OCI-LY3 (cell line): ENCODE measurements around the gene TENT4B.

ENCODE experiments used
- EZH2phosphoT487 ChIP-seq: fragments of 200-600 bp; shearing (Covaris generic); IDR thresholded peaks from 2 replicates; pipeline ENCODE4 v1.6.1; 2018; ENCODE audit warnings: antibody characterized with exemption, mixed run types, low read depth
- TF ChIP-seq, protein P1 (sequence below): fragments of 200-600, 300-600 bp; sonication (generic); IDR thresholded peaks from 2 replicates; pipeline ENCODE4 v1.5.1; 2014; ENCODE audit warnings: antibody characterized with exemption, low read length, low read depth

DNA sequence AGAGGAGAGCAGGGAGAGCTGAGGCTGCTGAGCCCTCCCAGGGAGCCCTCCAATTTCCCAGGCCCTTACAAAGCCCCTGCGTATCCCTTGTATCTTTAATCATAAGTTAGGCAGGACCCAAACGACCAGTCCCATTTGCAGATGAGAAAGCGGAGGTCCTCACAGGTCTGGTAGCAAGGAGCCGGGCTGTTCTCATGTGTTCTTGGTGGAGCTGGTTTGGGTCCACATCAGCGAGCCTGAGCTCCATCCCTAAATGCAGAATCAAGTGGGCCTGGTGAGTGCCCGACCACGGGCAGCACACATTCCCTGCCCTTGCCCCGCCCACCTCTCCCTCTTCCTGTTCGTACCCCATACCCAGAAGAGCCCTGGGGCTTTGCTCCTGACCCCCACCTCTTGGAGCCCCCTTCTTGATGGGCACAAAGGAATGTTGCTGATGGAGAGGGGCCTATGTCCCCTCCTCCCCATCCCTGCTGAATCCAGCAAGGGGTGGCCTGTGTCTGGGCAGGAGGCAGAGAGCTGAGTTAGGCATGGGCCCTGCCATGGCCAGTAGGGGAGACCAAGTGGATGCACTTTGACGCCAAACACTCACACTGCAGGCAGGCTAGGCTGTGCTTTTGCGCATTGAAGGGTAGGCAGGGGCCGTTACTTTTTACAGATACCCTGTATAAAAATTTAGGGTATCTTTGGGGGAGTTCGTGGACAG, 95.0 kb downstream of the TENT4B start:
- TF ChIP-seq, protein P1, sequence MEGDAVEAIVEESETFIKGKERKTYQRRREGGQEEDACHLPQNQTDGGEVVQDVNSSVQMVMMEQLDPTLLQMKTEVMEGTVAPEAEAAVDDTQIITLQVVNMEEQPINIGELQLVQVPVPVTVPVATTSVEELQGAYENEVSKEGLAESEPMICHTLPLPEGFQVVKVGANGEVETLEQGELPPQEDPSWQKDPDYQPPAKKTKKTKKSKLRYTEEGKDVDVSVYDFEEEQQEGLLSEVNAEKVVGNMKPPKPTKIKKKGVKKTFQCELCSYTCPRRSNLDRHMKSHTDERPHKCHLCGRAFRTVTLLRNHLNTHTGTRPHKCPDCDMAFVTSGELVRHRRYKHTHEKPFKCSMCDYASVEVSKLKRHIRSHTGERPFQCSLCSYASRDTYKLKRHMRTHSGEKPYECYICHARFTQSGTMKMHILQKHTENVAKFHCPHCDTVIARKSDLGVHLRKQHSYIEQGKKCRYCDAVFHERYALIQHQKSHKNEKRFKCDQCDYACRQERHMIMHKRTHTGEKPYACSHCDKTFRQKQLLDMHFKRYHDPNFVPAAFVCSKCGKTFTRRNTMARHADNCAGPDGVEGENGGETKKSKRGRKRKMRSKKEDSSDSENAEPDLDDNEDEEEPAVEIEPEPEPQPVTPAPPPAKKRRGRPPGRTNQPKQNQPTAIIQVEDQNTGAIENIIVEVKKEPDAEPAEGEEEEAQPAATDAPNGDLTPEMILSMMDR = no peak
- TF ChIP-seq EZH2phosphoT487 = no peak
